Upper lobe of right lung (tissue), 1 donor: ENCODE data around the gene GIT2. TPM values are rescaled to one million over a fixed set of nuclear protein-coding genes. Genes with fewer than 3 reads are reported as not detected.
"Not testable (repeated sequence)": the region's sequence is repeated elsewhere in the genome, so short reads cannot be mapped to it uniquely, and the experiment has no call there.

Experiments
- ATAC-seq: fragments of 200-7000 bp; cut with Tn5 transposase; one replicate; pipeline ENCODE4 v1.9.1; 2020; ENCODE audit warnings: mild to moderate bottlenecking, moderate library complexity
- DNase-seq: peaks from one replicate; pipeline ENCODE4 v3.0.0-alpha.2; 2020
- H3K27ac ChIP-seq: fragments of 200-600 bp; one replicate; pipeline ENCODE4 v1.8.0; 2022
- H3K27me3 ChIP-seq: fragments of 200-600 bp; one replicate; pipeline ENCODE4 v1.8.0; 2022; ENCODE audit warnings: mild to moderate bottlenecking
- H3K36me3 ChIP-seq: fragments of 200-600 bp; one replicate; pipeline ENCODE4 v1.8.0; 2022
- H3K4me1 ChIP-seq: fragments of 200-600 bp; one replicate; pipeline ENCODE4 v1.8.0; 2022
- H3K4me3 ChIP-seq: fragments of 200-600 bp; one replicate; pipeline ENCODE4 v1.8.0; 2022; ENCODE audit warnings: mild to moderate bottlenecking
- H3K9me3 ChIP-seq: fragments of 200-600 bp; one replicate; pipeline ENCODE4 v1.8.0; 2022
- intact Hi-C: fragments of 100-400 bp; cut with DNase I; formaldehyde crosslinking; loops from one replicate; pipeline ENCODE4 v1.11.0; 2022
- total RNA-seq: library from RNA; stranded (reverse); fragmentation: NEBNext Ultra II Directional; extraction: Animal tissue kit (Norgen Biotek cat#: 25700); gene quantifications from one replicate; pipeline ENCODE4 v1.2.1, GENCODE V29; 2021
- TF ChIP-seq, protein P1 (sequence below): fragments of 200-600 bp; IDR thresholded peaks from one replicate; pipeline ENCODE4 v1.8.0; 2022; ENCODE audit warnings: antibody characterized with exemption
- donor health status: DM: no; HTN: yes; CAD: no; lungs with severe emphysema.

The GIT2 gene
- total RNA-seq, 1 donor from 2014 or later, result 52.1 TPM

DNA sequence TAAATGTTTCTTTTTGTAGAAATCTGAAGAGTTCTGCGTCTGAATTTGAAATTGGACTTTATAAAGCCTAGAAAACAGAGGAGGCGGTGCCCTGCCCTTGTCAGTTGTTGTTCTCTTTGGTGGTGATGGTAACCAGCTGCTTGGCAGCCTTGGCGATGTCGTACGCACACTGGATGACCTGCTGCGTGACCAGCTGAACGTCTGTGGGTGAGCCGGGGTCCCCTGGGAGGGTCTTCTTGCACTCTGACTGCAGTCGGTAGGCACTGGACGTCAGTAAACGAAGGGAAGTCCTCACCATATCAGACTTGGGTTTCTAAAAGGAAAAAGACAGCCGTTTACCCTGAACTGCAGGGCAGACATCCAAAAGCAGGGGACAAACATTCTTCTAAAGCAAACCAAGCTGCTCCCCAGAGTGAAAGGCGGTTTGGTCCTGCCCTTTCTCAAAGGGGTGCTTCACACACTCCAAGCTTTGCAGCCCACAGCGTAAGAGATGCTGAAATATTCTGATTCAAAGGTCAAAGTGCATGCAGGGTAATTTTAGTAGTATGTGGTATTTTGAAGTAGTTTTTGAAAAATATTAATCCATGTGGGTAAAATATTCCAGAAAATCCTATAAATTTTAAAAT, 63.2 kb downstream of the GIT2 start:
- Histone ChIP-seq H3K27me3 (no peaks in the 10 kb centered on the region), H3K4me1 (no peaks in the 10 kb centered on the region), H3K36me3 (peaks cover 83% of the 10 kb centered on the region), H3K4me3 (no peak overlapping the region), H3K27ac (peak overlapping the region; percentile 56), H3K9me3 (no peaks in the 10 kb centered on the region)
- ATAC-seq (peak; percentile 22), DNase-seq (no peak)
- TF ChIP-seq, protein P1, sequence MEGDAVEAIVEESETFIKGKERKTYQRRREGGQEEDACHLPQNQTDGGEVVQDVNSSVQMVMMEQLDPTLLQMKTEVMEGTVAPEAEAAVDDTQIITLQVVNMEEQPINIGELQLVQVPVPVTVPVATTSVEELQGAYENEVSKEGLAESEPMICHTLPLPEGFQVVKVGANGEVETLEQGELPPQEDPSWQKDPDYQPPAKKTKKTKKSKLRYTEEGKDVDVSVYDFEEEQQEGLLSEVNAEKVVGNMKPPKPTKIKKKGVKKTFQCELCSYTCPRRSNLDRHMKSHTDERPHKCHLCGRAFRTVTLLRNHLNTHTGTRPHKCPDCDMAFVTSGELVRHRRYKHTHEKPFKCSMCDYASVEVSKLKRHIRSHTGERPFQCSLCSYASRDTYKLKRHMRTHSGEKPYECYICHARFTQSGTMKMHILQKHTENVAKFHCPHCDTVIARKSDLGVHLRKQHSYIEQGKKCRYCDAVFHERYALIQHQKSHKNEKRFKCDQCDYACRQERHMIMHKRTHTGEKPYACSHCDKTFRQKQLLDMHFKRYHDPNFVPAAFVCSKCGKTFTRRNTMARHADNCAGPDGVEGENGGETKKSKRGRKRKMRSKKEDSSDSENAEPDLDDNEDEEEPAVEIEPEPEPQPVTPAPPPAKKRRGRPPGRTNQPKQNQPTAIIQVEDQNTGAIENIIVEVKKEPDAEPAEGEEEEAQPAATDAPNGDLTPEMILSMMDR, result no peak
- intact Hi-C loops, result no loop called here

DNA sequence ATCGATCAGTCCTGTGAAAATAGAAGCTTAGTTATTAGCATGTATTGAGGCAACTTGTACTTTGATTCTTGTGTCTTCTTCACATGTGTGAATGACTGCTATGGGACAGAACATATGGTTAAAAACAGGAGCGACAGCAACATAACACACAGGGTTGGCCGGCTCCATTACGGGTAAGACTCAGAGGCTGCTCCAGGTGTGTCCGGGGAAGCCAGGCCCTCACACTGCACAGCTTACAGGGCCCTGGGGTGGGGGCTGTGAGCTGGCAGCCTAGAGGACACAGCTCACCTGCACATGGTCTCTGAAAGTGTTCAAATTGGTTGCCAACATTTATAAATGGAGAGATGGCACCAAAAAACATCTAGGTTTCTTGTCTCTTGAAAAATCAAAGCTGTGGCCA, 65.0 kb downstream of the GIT2 start:
- no peak overlapping the region for H3K27ac ChIP-seq

GRCh38 chr12:109930028-109930800, 66.0 kb downstream of the GIT2 start:
- TF ChIP-seq, protein P1, result no peak
- DNase-seq (no peak), ATAC-seq (peak; percentile 18)
- Histone ChIP-seq H3K4me3 (no peak overlapping the region), H3K9me3 (no peaks in the 10 kb centered on the region), H3K27ac (no peak overlapping the region), H3K4me1 (no peaks in the 10 kb centered on the region), H3K27me3 (no peaks in the 10 kb centered on the region), H3K36me3 (peaks cover 55% of the 10 kb centered on the region)
- intact Hi-C loops, result no loop called here

More for the DNA sequence above, 65.0 kb downstream of the GIT2 start:
- H3K36me3 ChIP-seq, result peaks cover 64% of the 10 kb centered on the region
- H3K4me1 ChIP-seq, result no peaks in the 10 kb centered on the region
- no peak for ATAC-seq
- no peaks in the 10 kb centered on the region for H3K9me3 ChIP-seq
- H3K27me3 ChIP-seq, result no peaks in the 10 kb centered on the region
- TF ChIP-seq, protein P1, result no peak
- intact Hi-C loops, result no loop called here
- DNase-seq, result no peak
- no peak overlapping the region for H3K4me3 ChIP-seq

- H3K9me3 ChIP-seq, H3K27me3 ChIP-seq, H3K27ac ChIP-seq, H3K4me3 ChIP-seq, intact Hi-C loops, ATAC-seq, H3K4me1 ChIP-seq: not testable (repeated sequence)
- DNase-seq, result peak; percentile 64
- peaks cover 47% of the 10 kb centered on the region for H3K36me3 ChIP-seq
These were observed 66.8 kb downstream of the GIT2 start for GRCh38 chr12:109929326-109929725.

GRCh38 chr12:109928058-109928656, 68.0 kb downstream of the GIT2 start:
- DNase-seq (no peak), ATAC-seq (no peak)
- H3K9me3 ChIP-seq, result no peaks in the 10 kb centered on the region
- H3K4me1 ChIP-seq, result no peaks in the 10 kb centered on the region
- H3K4me3 ChIP-seq, result no peak overlapping the region
- H3K27me3 ChIP-seq, result no peaks in the 10 kb centered on the region
- intact Hi-C loops, result no loop called here
- H3K36me3 ChIP-seq, result peaks cover 36% of the 10 kb centered on the region
- TF ChIP-seq, protein P1, result no peak
- H3K27ac ChIP-seq, result no peak overlapping the region

- H3K4me1 ChIP-seq, result no peaks in the 10 kb centered on the region
- TF ChIP-seq, protein P1, result peak; percentile 58
- H3K36me3 ChIP-seq, result peaks cover 30% of the 10 kb centered on the region
- H3K4me3 ChIP-seq, result no peak overlapping the region
- no peaks in the 10 kb centered on the region for H3K9me3 ChIP-seq
- peak; percentile 68 for ATAC-seq
- no peaks in the 10 kb centered on the region for H3K27me3 ChIP-seq
- intact Hi-C loops, result no loop called here
- no peak overlapping the region for H3K27ac ChIP-seq
- DNase-seq, result no peak
These were observed 68.5 kb downstream of the GIT2 start for GRCh38 chr12:109927622-109928021.
